ENCODE data around the gene SUMO3. TPM values are rescaled to one million over a fixed set of nuclear protein-coding genes. Genes with fewer than 3 reads are reported as not detected.

The SUMO3 gene
- total and polyA plus RNA-seq, 2 of the 13 experiments (the other 11 are each of a cell fraction or from before 2014, with no cell fraction given), result 51.4 to 92.4 TPM

DNA sequence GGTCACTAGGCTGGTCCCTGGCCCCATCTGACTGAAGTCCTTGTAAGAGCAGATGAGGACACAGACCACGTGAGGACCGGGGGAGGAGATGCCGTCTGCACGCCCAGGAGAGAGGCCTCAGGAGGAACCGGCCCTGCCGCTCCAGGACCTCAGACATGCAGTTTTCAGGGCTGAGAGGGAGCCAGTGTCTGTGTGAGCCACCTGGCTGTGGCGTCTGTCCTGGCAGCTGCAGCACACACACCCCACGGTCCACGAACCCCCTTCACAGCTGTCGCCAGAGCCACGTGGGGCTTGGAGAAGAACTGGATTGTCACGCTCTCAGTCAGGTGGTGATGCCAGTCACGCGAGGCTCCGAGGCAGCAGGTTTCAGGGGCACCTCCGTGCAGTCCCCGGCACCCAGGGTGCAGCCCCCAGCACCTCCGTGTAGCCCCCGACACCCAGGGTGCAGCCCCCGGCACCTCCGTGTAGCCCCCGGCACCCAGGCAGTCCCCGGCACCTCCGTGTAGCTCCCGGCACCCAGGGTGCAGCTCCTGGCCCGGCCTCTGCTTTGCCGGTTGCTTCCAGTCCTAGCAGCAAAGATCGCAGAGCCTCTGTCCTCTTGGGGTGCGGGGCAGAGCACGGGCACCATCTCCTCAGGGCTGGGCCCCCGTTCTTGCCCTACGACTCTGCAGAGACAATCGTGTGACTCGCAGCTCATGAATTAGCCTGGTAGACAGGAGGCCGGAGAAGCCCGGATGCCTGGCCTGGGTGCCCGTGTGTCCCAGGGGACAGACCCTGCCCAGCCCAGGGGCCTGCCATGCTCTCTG, 19.0 kb upstream of the SUMO3 start (continued):
- TF ChIP-seq, protein P1, sequence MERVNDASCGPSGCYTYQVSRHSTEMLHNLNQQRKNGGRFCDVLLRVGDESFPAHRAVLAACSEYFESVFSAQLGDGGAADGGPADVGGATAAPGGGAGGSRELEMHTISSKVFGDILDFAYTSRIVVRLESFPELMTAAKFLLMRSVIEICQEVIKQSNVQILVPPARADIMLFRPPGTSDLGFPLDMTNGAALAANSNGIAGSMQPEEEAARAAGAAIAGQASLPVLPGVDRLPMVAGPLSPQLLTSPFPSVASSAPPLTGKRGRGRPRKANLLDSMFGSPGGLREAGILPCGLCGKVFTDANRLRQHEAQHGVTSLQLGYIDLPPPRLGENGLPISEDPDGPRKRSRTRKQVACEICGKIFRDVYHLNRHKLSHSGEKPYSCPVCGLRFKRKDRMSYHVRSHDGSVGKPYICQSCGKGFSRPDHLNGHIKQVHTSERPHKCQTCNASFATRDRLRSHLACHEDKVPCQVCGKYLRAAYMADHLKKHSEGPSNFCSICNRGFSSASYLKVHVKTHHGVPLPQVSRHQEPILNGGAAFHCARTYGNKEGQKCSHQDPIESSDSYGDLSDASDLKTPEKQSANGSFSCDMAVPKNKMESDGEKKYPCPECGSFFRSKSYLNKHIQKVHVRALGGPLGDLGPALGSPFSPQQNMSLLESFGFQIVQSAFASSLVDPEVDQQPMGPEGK (CRISPR knock-in tag; IDR thresholded peaks at IDR 0.05), result peak; percentile 56
- TF ChIP-seq ZFX (CRISPR knock-in tag; IDR thresholded peaks at IDR 0.05; ENCODE audit: low read depth) (peak; percentile 27; the same call in 1 of the 2 replicates), ZNF775 (CRISPR knock-in tag; IDR thresholded peaks at IDR 0.05; ENCODE audit: borderline replicate concordance) (no peak), ZBTB38 (CRISPR knock-in tag; IDR thresholded peaks at IDR 0.05) (0 out of 2 replicates have a peak, but pooled peaks have one; percentile 16), THYN1 (CRISPR knock-in tag; IDR thresholded peaks at IDR 0.05; ENCODE audit: borderline replicate concordance, low read depth) (no peak), ZNF567 (CRISPR knock-in tag; IDR thresholded peaks at IDR 0.05; ENCODE audit: borderline replicate concordance) (no peak), ZFYVE20 (CRISPR knock-in tag; IDR thresholded peaks at IDR 0.05; ENCODE audit: borderline replicate concordance, low read depth) (0 out of 2 replicates have a peak, but pooled peaks have one; percentile 30), SAP130 (CRISPR knock-in tag; IDR thresholded peaks at IDR 0.05; ENCODE audit: low read depth) (peak; percentile 26; the same call in 1 of the 2 replicates), HES4 (CRISPR knock-in tag; IDR thresholded peaks at IDR 0.05; ENCODE audit: borderline replicate concordance) (no peak)
- TF ChIP-seq, protein P2, sequence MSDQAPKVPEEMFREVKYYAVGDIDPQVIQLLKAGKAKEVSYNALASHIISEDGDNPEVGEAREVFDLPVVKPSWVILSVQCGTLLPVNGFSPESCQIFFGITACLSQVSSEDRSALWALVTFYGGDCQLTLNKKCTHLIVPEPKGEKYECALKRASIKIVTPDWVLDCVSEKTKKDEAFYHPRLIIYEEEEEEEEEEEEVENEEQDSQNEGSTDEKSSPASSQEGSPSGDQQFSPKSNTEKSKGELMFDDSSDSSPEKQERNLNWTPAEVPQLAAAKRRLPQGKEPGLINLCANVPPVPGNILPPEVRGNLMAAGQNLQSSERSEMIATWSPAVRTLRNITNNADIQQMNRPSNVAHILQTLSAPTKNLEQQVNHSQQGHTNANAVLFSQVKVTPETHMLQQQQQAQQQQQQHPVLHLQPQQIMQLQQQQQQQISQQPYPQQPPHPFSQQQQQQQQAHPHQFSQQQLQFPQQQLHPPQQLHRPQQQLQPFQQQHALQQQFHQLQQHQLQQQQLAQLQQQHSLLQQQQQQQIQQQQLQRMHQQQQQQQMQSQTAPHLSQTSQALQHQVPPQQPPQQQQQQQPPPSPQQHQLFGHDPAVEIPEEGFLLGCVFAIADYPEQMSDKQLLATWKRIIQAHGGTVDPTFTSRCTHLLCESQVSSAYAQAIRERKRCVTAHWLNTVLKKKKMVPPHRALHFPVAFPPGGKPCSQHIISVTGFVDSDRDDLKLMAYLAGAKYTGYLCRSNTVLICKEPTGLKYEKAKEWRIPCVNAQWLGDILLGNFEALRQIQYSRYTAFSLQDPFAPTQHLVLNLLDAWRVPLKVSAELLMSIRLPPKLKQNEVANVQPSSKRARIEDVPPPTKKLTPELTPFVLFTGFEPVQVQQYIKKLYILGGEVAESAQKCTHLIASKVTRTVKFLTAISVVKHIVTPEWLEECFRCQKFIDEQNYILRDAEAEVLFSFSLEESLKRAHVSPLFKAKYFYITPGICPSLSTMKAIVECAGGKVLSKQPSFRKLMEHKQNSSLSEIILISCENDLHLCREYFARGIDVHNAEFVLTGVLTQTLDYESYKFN (CRISPR knock-in tag; conservative IDR thresholded peaks at IDR 0.05), result 0 out of 2 replicates have a peak, but pooled peaks have one; percentile 14
- TF ChIP-seq, protein P3, sequence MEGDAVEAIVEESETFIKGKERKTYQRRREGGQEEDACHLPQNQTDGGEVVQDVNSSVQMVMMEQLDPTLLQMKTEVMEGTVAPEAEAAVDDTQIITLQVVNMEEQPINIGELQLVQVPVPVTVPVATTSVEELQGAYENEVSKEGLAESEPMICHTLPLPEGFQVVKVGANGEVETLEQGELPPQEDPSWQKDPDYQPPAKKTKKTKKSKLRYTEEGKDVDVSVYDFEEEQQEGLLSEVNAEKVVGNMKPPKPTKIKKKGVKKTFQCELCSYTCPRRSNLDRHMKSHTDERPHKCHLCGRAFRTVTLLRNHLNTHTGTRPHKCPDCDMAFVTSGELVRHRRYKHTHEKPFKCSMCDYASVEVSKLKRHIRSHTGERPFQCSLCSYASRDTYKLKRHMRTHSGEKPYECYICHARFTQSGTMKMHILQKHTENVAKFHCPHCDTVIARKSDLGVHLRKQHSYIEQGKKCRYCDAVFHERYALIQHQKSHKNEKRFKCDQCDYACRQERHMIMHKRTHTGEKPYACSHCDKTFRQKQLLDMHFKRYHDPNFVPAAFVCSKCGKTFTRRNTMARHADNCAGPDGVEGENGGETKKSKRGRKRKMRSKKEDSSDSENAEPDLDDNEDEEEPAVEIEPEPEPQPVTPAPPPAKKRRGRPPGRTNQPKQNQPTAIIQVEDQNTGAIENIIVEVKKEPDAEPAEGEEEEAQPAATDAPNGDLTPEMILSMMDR (CRISPR knock-in tag; IDR thresholded peaks at IDR 0.05), result 0 out of 2 replicates have a peak, but pooled peaks have one; percentile 15
- TF ChIP-seq, protein P4, sequence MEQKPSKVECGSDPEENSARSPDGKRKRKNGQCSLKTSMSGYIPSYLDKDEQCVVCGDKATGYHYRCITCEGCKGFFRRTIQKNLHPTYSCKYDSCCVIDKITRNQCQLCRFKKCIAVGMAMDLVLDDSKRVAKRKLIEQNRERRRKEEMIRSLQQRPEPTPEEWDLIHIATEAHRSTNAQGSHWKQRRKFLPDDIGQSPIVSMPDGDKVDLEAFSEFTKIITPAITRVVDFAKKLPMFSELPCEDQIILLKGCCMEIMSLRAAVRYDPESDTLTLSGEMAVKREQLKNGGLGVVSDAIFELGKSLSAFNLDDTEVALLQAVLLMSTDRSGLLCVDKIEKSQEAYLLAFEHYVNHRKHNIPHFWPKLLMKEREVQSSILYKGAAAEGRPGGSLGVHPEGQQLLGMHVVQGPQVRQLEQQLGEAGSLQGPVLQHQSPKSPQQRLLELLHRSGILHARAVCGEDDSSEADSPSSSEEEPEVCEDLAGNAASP (CRISPR knock-in tag; IDR thresholded peaks at IDR 0.05; ENCODE audit: borderline replicate concordance), result peak; percentile 96; the same call in 1 of the 2 replicates
- TF ChIP-seq, protein P5, sequence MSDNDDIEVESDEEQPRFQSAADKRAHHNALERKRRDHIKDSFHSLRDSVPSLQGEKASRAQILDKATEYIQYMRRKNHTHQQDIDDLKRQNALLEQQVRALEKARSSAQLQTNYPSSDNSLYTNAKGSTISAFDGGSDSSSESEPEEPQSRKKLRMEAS (IDR thresholded peaks at IDR 0.05), result peak; percentile 79
